GM18873 (cell line): ENCODE measurements around the gene RFX4.

Source experiments
- ATAC-seq: cut with Tn5 transposase; IDR thresholded peaks from one replicate; pipeline ENCODE4 v1.9.1; 2021; ENCODE audit warnings: mild to moderate bottlenecking, moderate library complexity, moderate number of reproducible peaks; ENCODE audit not compliant: unreplicated experiment, low FRiP score

The RFX4 gene

GRCh38 chr12:106582641-106583230, at the start of gene RFX4:
TSS of gene RFX4 (plus strand) at chr12:106583004. CDS start at chr12:106583321, 317 bp downstream.
- no peak for ATAC-seq

GRCh38 chr12:106541201-106541600, 41.6 kb upstream of the RFX4 start:
- no peak for ATAC-seq

DNA sequence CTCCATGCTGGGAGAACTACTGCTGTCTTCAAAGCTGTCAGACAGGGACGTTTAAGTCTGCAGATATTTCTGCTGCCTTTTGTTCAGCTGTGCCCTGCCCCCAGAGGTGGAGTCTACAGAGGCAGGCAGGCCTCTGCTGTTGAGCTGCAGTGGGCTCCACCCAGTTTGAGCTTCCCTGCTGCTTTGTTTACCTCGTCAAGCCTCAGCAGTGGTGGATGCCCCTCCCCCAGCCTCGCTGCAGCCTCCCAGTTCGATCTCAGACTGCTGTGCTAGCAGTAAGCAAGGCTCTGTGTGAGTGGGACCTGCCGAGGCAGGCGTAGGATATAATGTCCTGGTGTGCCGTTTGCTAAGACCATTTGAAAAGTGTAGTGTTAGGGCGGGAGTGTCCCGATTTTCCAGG, 31.4 kb upstream of the RFX4 start:
- no peak for ATAC-seq

- ATAC-seq: no peak
Observed at GRCh38 chr12:106552228-106552627, 30.6 kb upstream of the RFX4 start.

DNA sequence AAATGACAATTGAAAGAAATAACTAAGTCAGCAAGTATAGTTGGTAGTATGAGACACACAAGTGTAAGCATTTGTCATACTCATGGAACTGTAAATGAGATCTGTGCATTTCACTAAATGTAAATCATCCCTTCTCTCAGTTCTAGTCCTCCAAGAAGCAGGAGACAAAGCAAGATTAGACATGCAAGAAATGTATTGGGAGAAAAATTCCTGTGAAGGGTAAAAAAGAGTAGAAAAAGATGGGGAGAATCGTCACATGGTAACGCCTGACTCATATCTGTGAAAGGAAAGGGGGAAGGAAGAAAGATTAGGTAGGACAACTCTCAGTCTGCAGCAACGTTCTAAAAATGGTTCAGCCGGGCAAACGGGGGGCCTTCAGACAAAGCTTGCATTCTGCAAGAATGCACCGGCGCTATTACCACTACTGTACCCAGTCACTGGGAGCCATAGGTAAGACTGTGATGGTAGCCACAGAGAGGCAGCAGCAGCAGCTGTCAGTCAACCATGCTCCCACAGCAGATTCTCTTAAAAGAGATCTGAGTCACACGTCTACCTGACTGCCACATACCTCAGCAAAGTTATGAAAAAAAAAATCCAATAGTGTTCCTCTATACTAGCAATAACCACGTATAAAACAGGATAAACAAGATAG, 18.0 kb upstream of the RFX4 start:
- no peak for ATAC-seq

DNA sequence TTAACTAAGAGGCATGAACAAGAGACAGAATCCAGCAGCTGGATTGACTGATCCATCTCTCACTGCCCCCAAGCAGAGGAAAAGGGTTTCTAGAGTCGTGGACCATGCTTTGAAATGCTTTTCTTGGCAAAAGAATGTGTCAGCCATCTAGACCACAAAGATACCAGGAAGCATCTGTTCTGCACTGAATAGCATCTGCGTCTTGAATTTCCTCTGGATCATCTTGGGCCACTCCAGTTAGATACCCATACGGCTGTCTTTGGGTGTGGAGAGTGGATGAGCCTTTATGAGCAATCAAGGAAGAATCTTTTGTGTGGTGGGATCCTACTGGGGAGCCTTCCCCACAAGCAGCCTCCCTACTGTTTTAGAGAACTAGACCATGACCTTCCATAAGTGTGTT, 16.0 kb upstream of the RFX4 start:
- no peak for ATAC-seq

DNA sequence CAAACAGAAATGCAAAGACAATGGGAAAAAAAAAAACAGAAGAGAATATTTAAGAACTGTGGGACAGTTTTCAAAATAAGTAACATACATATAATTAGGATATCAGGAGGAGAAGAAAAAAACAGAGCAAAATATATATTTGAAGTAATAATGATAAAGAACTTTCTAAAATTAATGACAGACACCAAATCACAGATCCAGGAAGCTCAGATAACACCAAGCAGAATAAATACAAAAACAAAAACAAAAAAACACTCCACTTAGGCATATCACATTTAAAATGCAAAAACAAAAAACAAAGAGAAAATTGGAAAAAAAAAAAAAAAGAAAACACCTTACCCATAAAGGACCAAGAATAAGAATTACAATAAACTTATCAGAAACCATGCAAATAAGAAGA, 9.6 kb upstream of the RFX4 start:
- no peak for ATAC-seq

DNA sequence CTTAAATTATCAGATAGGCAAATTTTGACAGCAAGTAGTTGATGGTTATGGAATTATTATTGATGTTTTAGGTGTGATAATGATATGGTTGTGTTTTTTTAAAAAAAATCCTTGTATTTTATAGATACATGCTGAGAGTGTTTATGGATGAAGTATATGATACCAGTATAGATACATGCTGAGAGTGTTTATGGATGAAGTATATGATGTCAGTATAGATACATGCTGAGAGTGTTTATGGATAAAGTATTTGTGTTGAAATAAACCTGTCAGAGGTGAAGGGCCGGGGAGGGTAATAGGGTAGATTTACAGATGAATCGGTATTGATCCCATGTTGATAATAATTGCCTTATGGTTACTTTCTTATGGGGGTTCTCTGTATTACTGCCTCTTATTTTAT, 6.0 kb upstream of the RFX4 start:
- ATAC-seq: no peak

DNA sequence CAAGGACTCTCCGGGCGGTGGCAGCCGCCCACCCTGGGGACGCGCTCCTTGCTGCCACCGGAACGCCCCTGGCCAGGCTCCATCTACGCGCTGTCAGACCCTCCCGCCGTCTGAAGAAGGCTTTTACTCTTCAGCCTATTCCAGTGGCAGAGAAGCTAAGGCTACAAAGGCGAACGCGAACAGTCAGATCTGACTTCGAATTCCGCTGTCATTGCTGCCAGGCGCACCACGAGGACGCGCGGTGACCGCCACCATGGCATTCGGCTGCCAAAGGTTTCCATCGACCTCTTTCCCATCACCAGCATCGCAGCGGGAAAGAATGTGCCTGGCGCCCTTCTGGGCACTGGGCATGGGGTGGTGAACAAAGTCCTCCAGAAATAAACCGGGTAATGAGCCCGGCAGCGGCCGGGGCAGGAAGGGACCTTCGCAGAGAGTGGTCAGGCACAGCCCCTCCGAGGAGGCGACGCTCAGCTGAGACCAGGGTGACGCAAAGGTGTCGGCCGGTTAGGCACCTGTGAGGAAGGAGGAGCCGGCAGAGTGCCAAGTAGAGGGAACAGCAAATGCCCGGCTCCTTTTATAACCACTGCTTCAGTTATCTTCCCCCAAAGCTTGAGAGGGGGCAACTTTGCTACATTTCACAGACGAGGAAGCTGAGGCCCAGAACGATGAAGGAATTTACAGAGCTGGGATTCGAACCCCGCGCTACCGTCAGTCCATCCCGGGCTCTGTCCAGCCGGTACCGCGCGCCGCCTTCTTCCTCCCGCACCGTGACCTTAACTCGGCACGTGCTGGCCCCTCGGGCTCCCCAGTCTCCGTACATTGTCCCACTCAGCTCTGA, 1.9 kb upstream of the RFX4 start:
- no peak for ATAC-seq

- no peak for ATAC-seq
Observed at GRCh38 chr12:106581543-106582248, 1.1 kb upstream of the RFX4 start.

DNA sequence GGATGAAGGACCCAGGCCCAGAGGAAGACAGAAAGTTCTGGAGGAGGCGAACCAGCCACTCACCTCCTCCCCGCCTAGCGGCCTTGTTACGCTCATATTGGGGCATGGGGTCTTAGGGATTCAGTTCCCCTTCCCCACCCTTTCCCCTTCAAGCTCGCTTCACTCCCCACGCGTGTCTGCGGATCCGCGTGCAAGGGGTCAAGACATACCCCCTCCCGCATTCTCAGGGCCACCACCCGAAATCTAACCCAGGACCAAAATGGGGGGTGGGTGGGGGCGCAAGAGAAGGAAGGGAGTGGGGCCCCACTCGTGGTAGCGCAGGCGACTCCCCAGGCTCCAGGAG, 584 bp upstream of the RFX4 start:
- ATAC-seq: no peak

DNA sequence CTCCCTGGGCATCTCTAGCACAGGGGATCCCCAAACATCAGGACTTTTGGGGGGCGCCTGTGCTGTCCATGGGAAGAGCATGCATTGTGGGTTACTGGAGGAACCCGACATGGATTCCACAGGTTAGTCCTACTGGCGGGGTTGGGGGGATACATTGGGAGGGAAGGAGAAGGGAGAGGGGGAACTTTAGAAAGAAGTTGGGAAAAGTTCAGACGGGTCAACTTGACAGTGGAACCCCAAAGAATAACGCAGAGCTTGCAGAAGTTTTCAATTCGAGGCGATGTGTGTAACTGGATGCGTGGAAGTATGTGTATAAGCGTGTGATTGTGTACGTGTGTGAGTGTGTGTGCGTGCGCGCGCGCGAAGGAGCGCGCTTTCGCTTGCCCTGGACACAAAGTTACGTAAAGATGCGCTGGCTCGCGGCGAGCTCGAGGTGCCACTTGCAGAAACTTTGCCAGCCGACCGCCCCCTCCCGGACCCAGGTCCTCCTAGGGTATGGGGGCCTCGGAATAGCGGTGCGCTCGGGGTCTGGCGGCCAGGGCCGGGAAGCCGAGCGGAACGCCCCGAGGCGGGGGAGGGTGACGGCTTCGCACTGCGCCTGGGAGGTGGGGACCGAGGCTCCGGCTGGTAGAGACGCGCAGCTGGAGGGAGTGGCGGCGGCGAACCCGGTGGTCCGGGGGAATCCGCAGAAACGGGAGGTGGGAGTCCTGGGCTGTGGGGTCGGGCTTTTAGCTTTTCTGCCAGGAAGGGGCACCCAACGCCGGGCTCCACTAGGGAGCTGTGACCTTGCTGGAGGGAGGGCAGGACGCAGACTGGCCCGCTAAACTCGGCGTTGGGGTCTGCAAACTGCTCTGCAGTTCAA, 669 bp downstream of the RFX4 start:
- no peak for ATAC-seq

GRCh38 chr12:106584104-106585064, 1.6 kb downstream of the RFX4 start:
- ATAC-seq: no peak

GRCh38 chr12:106585105-106585520, 2.3 kb downstream of the RFX4 start:
- no peak for ATAC-seq

- no peak for ATAC-seq
Observed at GRCh38 chr12:106585521-106586277, 2.9 kb downstream of the RFX4 start.

- ATAC-seq: no peak
Observed at GRCh38 chr12:106586278-106586802, 3.5 kb downstream of the RFX4 start.

DNA sequence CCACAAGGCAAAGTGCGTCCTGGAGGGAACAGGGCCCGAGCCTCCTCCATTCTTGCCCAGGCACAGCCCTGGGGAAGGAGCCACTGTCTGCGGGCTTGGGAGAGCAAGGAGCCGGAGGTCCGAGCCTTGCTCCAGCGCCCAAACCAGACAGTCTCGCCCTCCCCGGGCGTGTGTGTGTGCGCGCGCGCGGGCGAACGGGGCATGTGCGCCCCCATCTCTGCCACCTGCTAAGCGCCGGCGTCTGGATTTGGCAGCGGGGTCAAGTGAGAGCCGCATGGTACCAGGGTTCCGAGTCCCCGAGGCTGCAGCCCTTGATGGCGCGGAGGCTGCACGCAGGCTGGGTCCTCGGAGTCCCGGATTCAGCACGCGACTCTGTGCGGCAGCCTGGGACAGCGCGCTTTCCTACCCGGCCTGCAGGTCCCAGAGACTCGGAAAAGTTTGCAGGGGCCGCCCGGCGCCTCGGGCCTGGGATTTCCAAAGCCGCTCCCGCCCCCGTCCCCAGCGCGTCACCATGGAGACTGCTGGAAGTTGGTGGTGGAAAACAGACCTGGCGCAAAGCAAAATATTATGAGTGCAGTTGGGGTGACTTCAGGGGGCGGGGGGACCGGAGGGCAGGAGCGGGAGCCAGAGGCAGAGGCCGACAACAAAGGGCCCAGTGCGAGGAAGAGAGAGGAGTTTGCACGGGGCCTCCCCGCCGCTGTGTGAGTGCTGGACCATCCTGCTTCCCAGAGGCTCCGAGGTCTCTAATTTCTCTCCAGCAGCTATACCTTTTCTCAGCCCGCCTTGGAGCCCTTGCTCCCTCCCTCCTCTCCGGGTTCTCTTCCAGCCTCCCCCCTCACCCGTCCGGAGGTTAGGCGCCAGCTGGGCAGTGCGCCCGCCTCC, 4.2 kb downstream of the RFX4 start:
- ATAC-seq: no peak
